ENCODE data around the gene LRRC8B.

DNA sequence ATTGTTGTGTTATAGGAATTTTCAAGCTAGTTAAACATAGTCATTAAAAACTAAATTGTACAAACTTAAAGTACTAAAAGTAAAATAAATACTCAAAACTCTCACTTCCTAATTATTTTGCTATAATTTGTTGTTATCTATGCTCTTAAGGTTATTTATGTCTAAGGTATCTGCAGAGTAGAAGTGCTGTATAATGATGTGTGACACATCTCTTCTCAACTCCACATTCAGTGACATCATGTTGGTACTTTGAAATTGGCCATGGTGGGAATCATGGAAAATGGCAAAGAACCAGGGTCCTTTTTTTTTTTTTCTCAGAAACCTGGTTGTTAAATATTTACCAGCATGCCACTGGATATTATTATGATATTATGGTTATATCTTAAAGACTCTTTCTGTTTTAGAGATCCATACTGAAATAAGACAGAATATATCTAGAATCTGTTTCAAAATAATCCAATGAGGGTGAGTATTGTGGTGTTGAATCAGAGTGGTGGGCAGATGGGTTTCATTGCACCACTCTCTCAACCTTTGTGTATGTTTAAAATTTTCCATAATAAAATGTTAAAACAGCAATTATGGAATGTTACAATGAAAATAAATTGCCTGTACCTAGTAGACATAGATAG, 22.4 kb downstream of the LRRC8B start:
- TF ChIP-seq, protein P1, sequence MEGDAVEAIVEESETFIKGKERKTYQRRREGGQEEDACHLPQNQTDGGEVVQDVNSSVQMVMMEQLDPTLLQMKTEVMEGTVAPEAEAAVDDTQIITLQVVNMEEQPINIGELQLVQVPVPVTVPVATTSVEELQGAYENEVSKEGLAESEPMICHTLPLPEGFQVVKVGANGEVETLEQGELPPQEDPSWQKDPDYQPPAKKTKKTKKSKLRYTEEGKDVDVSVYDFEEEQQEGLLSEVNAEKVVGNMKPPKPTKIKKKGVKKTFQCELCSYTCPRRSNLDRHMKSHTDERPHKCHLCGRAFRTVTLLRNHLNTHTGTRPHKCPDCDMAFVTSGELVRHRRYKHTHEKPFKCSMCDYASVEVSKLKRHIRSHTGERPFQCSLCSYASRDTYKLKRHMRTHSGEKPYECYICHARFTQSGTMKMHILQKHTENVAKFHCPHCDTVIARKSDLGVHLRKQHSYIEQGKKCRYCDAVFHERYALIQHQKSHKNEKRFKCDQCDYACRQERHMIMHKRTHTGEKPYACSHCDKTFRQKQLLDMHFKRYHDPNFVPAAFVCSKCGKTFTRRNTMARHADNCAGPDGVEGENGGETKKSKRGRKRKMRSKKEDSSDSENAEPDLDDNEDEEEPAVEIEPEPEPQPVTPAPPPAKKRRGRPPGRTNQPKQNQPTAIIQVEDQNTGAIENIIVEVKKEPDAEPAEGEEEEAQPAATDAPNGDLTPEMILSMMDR (IDR thresholded peaks at IDR 0.05), result no peak
- TF ChIP-seq POLR2AphosphoS5 (IDR thresholded peaks at IDR 0.05) (no peak), POLR2A (IDR thresholded peaks at IDR 0.05) (no peak), EP300 (IDR thresholded peaks at IDR 0.05; ENCODE audit: low read depth) (no peak)
